ENCODE data around the gene CDHR3. TPM values are rescaled to one million over a fixed set of nuclear protein-coding genes. Genes with fewer than 3 reads are reported as not detected.

CDHR3 gene
- total and polyA plus RNA-seq, 2 of the 8 experiments (the other 6 are each of a cell fraction or from before 2014, with no cell fraction given), result 6.4 to 6.8 TPM

GRCh38 chr7:106032295-106032694, 69.2 kb downstream of the CDHR3 start:
- POLR2A ChIA-PET (ENCODE audit: partially characterized antibody), result interaction anchor here (0.7 kb wide), 1 partner anchor 270 kb away, joined by 3 read pairs; no protein-coding TSS in a partner anchor
- H3K27ac ChIP-seq (ENCODE audit: low read depth, low read length), result no peak overlapping the region
- 84% methylated on average over 3 of the region's 3 CpGs; no CpG with 5 or more reads in 1 of the 2 experiments for WGBS, 2 experiments (ENCODE audit: extremely low coverage in 1 of 2, insufficient coverage in 1 of 2, insufficient read length in 1 of 2, insufficient replicate concordance in 2 of 2, low coverage in 1 of 2, low lambda C conversion rate in 2 of 2, missing lambda C conversion rate in 1 of 2)
- DNase-seq (ENCODE audit: low read depth in 1 of 2, low spot score in 2 of 2), result no peak
- no peak overlapping the region; the same call in 1 of the 2 replicates for H2AFZ ChIP-seq (ENCODE audit: low read length)
- H4K20me1 ChIP-seq (replicated peaks in 1 of 2; ENCODE audit: control insufficient read depth in 1 of 2, insufficient read depth in 2 of 2, low read length in 2 of 2), result no peaks in the 10 kb centered on the region
- H3K36me3 ChIP-seq (ENCODE audit: control insufficient read depth in 2 of 4, insufficient read depth in 4 of 4, low read length in 3 of 4), result no peaks in the 10 kb centered on the region
- H3K23ac ChIP-seq (ENCODE audit: insufficient read length), result no peak overlapping the region
- no peak for FAIRE-seq
- H2BK5ac ChIP-seq (ENCODE audit: low read depth, low read length), result no peak overlapping the region; the same call in 1 of the 2 replicates
- H3K4me2 ChIP-seq (ENCODE audit: insufficient read depth in 1 of 2, low read depth in 2 of 2, low read length in 2 of 2), result no peak overlapping the region
- TF ChIP-seq TBP (IDR thresholded peaks at IDR 0.05; ENCODE audit: low read depth, low read length) (no peak), CBX8 (IDR thresholded peaks at IDR 0.05; ENCODE audit: borderline replicate concordance, low read depth, low read length) (no peak)
- H4K5ac ChIP-seq (ENCODE audit: insufficient read length, low read depth, low read length), result no peak overlapping the region
- H3K9me3 ChIP-seq (ENCODE audit: insufficient read depth in 2 of 2, low read depth in 1 of 2, low read length in 1 of 2), result no peaks in the 10 kb centered on the region
- no peak overlapping the region; the same call in 1 of the 2 replicates for H3K18ac ChIP-seq (ENCODE audit: extremely low read depth, low read length)
- no peaks in the 10 kb centered on the region for H3K23me2 ChIP-seq (ENCODE audit: low read depth, low read length)
- H2BK12ac ChIP-seq (ENCODE audit: low read depth, low read length), result peak overlapping the region; percentile 29; the same call in 1 of the 2 replicates
- H3K79me2 ChIP-seq (ENCODE audit: control insufficient read depth in 1 of 2, insufficient read depth in 2 of 2, low read length in 2 of 2), result no peaks in the 10 kb centered on the region
- no peaks in the 10 kb centered on the region for H3K27me3 ChIP-seq (replicated peaks in 1 of 4; ENCODE audit: control insufficient read depth in 3 of 4, extremely low read depth in 1 of 4, insufficient read depth in 3 of 4, low read length in 3 of 4)
- H2AK5ac ChIP-seq (ENCODE audit: low read depth, low read length), result no peak overlapping the region
- no peak overlapping the region for H4K8ac ChIP-seq (ENCODE audit: extremely low read depth, insufficient read depth, low read length)
- H3K56ac ChIP-seq (replicated peaks; ENCODE audit: insufficient read length, low read depth, low read length), result no peak overlapping the region
- peak overlapping the region; percentile 8 for H4K91ac ChIP-seq (replicated peaks; ENCODE audit: insufficient read length, low read length)
- no peak overlapping the region for H3K4ac ChIP-seq (replicated peaks; ENCODE audit: insufficient read length, low read depth, low read length)
- peaks cover 0 to 16% (median 5%) of the 10 kb centered on the region in 4 experiments; a peak in 5 of 7 replicates for H3K4me1 ChIP-seq (replicated peaks in 1 of 4; ENCODE audit: control insufficient read depth in 3 of 4, insufficient read depth in 4 of 4, low read length in 3 of 4)
- H3K14ac ChIP-seq (ENCODE audit: insufficient read length), result no peak overlapping the region
- CTCF ChIA-PET (ENCODE audit: partially characterized antibody), result interaction anchor here (1.1 to 18.0 kb wide), 4 partner anchors 10 to 1149 kb away, joined by 3 to 265 read pairs (median 4); no protein-coding TSS in a partner anchor
- no peaks in the 10 kb centered on the region for H3K79me1 ChIP-seq (ENCODE audit: low read depth, low read length)
- 0 out of 2 replicates have a peak overlapping the region, but pooled peaks have one; percentile 27 for H2BK20ac ChIP-seq (ENCODE audit: low read length)
- H2BK15ac ChIP-seq (ENCODE audit: low read length), result 0 out of 2 replicates have a peak overlapping the region, but pooled peaks have one; percentile 94
- no peak overlapping the region for H3K4me3 ChIP-seq (ENCODE audit: extremely low read depth in 1 of 4, insufficient read depth in 2 of 4, low read depth in 3 of 4, low read length in 4 of 4)
- no peak overlapping the region for H2BK120ac ChIP-seq (replicated peaks; ENCODE audit: low read depth, low read length)
- H3K9ac ChIP-seq (replicated peaks in 1 of 4; ENCODE audit: extremely low read depth in 1 of 4, low read depth in 3 of 4, low read length in 3 of 4), result no peak overlapping the region
